ENCODE measurements around the gene TMX4. TPM values are rescaled to one million over a fixed set of nuclear protein-coding genes. Genes with fewer than 3 reads are reported as not detected.

The TMX4 gene
- total and polyA plus RNA-seq, 2 experiments from 2014 or later: 27.7 to 32.9 TPM

DNA sequence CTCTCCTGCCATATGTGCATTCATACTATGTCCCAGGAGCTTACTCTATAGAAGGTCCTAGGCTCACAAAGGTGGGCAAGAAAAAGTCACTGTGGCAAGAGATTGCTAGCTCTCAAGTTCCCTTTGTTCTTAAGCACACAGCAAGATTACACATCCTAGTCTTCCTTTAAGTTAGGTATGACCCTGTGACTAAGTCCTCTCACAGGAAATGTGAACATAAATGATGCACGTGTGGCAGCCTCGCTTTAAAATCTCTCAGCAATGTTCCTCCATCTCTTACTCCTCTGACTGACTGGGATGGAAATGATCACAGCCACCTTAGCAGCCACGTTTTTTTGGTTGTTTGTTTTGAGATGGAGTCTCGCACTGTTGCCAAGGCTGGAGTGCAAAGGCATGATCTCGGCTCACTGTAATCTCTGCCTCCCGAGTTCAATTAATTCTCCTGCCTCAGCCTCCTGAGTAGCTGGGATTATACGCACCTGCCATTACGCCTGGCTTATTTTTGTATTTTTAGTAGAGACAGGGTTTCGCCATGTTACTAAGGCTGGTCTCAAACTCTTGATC is 43.6 kb downstream of the TMX4 start:
- WGBS, 2 experiments (ENCODE audit: low coverage in 1 of 2, low lambda C conversion rate in 2 of 2, missing lambda C conversion rate in 2 of 2): 59 to 60% methylated on average over 9 of the region's 9 CpGs
- no peak overlapping the region for H2AFZ ChIP-seq
- no peaks in the 10 kb centered on the region for H3K9me3 ChIP-seq (ENCODE audit: low read depth)
- H3K27me3 ChIP-seq (replicated peaks; ENCODE audit: insufficient read depth): no peaks in the 10 kb centered on the region
- in situ Hi-C loops (cut with MboI): no loop called here
- 0 out of 2 replicates have a peak, but pooled peaks cover 12% of the 10 kb centered on the region for H3K4me1 ChIP-seq (ENCODE audit: insufficient read depth)
- H3K27ac ChIP-seq: no peak overlapping the region
- H3K79me2 ChIP-seq (ENCODE audit: insufficient read depth): no peaks in the 10 kb centered on the region
- no peaks in the 10 kb centered on the region for H3F3A ChIP-seq (ENCODE audit: insufficient read depth)
- no peaks in the 10 kb centered on the region for H4K20me1 ChIP-seq (ENCODE audit: insufficient read depth)
- peaks cover 7% of the 10 kb centered on the region; the same call in 1 of the 2 replicates for H3K36me3 ChIP-seq (ENCODE audit: low read depth)
- no peaks in the 10 kb centered on the region for H3K9me2 ChIP-seq (ENCODE audit: insufficient read depth)
- TF ChIP-seq EZH2 (IDR thresholded peaks at IDR 0.05; ENCODE audit: insufficient read depth, poor library complexity, severe bottlenecking) (no peak), EZH2phosphoT487 (IDR thresholded peaks at IDR 0.05; ENCODE audit: insufficient read depth, low read depth) (no peak)
- DNase-seq: peak; percentile 20
- H3K9ac ChIP-seq: no peak overlapping the region
- H3K4me3 ChIP-seq: no peak overlapping the region
- no peak overlapping the region for H3K4me2 ChIP-seq (ENCODE audit: unreplicated experiment)

DNA sequence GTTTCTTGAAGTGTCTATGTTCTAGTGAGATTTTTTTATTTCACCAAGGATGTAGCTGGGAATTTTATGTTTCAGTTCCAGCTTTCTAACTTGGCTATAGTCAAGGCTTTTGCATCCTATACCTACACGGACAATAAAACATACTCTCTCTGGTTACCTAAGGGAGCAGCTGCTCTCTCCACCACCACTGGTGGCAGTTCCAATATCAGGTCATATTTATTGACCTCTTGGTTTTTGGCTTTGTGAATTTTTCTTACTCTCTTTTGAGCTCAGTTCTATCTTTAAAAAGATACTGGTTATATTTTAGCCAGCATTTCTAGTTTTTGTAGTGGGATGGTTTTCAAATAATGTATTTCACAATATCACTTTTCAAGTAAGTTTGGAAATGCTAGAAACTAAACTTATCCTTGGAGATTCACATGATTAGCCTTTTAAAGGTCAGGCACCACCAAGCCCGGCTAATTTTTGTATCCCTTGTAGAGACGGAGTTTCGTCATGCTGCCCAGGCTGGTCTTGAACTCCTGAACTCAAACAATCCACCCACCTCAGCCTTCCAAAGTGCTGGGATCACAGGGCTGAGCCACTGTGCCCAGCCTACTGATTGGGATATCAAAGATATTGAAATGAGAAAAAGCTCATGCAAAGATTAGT is 44.7 kb downstream of the TMX4 start:
- in situ Hi-C loops (cut with MboI): no loop called here
- 90 to 91% methylated on average over 4 of the region's 4 CpGs for WGBS, 2 experiments (ENCODE audit: low coverage in 1 of 2, low lambda C conversion rate in 2 of 2, missing lambda C conversion rate in 2 of 2)
- TF ChIP-seq EZH2phosphoT487 (IDR thresholded peaks at IDR 0.05; ENCODE audit: insufficient read depth, low read depth): no peak
- TF ChIP-seq EZH2 (IDR thresholded peaks at IDR 0.05; ENCODE audit: insufficient read depth, poor library complexity, severe bottlenecking): no peak
- Histone ChIP-seq H3K9ac (no peak overlapping the region), H3K27me3 (replicated peaks; ENCODE audit: insufficient read depth) (no peaks in the 10 kb centered on the region), H2AFZ (no peak overlapping the region), H3K4me2 (ENCODE audit: unreplicated experiment) (no peak overlapping the region), H3K4me1 (ENCODE audit: insufficient read depth) (0 out of 2 replicates have a peak, but pooled peaks cover 12% of the 10 kb centered on the region), H3K36me3 (ENCODE audit: low read depth) (peaks cover 2% of the 10 kb centered on the region; the same call in 1 of the 2 replicates), H4K20me1 (ENCODE audit: insufficient read depth) (no peaks in the 10 kb centered on the region), H3K4me3 (no peak overlapping the region), H3K79me2 (ENCODE audit: insufficient read depth) (no peaks in the 10 kb centered on the region), H3K9me3 (ENCODE audit: low read depth) (no peaks in the 10 kb centered on the region), H3K9me2 (ENCODE audit: insufficient read depth) (no peaks in the 10 kb centered on the region), H3K27ac (no peak overlapping the region), H3F3A (ENCODE audit: insufficient read depth) (no peaks in the 10 kb centered on the region)
- no peak for DNase-seq

DNA sequence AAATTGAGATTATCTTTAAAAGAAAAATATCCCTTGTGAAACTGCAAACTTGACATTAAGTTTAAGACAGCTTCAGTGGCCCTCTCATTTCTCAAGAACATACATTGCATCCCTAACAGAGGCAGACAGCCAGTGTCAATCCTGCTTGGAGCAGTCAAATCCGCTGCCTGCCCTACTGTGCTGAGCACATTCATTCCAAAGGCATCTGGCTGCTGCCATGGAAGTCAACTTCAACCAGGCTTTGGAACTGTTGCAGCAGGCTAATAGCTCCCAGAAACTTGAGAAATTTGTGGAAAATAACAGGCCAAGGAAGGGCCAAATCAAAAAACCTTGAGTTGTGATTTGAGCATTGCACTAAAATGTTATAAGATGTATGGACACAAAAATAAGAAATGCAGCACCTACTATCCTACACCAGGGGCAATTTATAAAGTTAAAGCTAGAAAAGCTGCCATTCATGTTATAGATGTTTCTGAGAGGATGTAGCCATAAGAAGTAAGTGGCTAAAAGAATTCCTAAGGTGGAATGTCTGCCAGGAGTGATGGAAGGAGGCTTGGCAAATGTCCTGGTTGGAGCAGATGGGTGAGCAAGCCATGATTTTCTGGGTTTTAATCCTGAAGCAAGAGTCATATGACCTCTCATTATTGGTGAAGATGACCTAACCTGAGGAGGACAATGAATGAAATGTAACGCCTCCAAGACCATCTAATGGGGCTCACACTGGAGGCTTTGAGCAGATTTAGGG is 47.9 kb downstream of the TMX4 start:
- no peaks in the 10 kb centered on the region for H3K79me2 ChIP-seq (ENCODE audit: insufficient read depth)
- H4K20me1 ChIP-seq (ENCODE audit: insufficient read depth): no peaks in the 10 kb centered on the region
- no peak overlapping the region for H3K4me2 ChIP-seq (ENCODE audit: unreplicated experiment)
- H3K27ac ChIP-seq: no peak overlapping the region
- WGBS, 2 experiments (ENCODE audit: low coverage in 1 of 2, low lambda C conversion rate in 2 of 2, missing lambda C conversion rate in 2 of 2): 48 to 49% methylated on average over 2 of the region's 2 CpGs
- H3K36me3 ChIP-seq (ENCODE audit: low read depth): no peaks in the 10 kb centered on the region
- peak; percentile 47 for DNase-seq
- in situ Hi-C loops (cut with MboI): no loop called here
- peaks cover 12% of the 10 kb centered on the region; the same call in 1 of the 2 replicates for H3F3A ChIP-seq (ENCODE audit: insufficient read depth)
- no peaks in the 10 kb centered on the region for H3K9me2 ChIP-seq (ENCODE audit: insufficient read depth)
- H3K9me3 ChIP-seq (ENCODE audit: low read depth): no peaks in the 10 kb centered on the region
- H3K4me1 ChIP-seq (ENCODE audit: insufficient read depth): peaks cover 26% of the 10 kb centered on the region
- H3K9ac ChIP-seq: no peak overlapping the region
- no peak overlapping the region for H2AFZ ChIP-seq
- no peak overlapping the region for H3K4me3 ChIP-seq
- no peaks in the 10 kb centered on the region for H3K27me3 ChIP-seq (replicated peaks; ENCODE audit: insufficient read depth)
- TF ChIP-seq EZH2phosphoT487 (IDR thresholded peaks at IDR 0.05; ENCODE audit: insufficient read depth, low read depth) (no peak), EZH2 (IDR thresholded peaks at IDR 0.05; ENCODE audit: insufficient read depth, poor library complexity, severe bottlenecking) (no peak)

DNA sequence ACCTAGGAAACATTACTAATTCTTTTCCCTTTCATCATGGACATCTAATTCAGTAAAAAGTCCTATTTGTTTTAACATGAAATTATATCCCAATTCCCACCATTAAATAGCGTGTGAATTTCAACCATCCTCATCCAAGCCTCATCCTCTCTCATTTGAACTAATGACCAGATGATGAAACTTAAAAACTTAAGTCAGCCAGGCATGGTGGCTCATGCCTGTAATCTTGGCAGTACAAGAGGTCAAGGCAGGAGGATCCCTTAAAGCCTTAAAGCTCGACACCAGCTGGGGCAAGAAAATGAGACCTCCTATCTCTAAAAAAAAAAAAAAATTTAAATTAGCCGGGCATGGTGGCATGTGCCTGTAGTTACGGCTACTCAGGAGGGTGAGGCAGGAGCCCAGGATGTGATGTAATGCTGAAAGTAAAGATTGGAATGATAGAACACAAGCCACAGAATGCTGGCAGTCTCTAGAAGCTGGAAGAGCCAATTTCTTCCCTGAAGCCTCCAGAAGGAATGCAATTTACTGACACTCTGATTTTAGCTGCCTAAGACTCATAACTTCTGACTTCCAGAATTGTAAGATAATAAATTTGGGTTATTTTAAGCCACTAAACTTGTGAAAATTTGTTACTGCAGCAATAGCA is 52.2 kb downstream of the TMX4 start:
- H3K4me2 ChIP-seq (ENCODE audit: unreplicated experiment): peak overlapping the region; percentile 31
- in situ Hi-C loops (cut with MboI): no loop called here
- no peaks in the 10 kb centered on the region for H3K36me3 ChIP-seq (ENCODE audit: low read depth)
- H3F3A ChIP-seq (ENCODE audit: insufficient read depth): peaks cover 12% of the 10 kb centered on the region; the same call in 1 of the 2 replicates
- H3K79me2 ChIP-seq (ENCODE audit: insufficient read depth): no peaks in the 10 kb centered on the region
- TF ChIP-seq EZH2phosphoT487 (IDR thresholded peaks at IDR 0.05; ENCODE audit: insufficient read depth, low read depth): no peak
- TF ChIP-seq EZH2 (IDR thresholded peaks at IDR 0.05; ENCODE audit: insufficient read depth, poor library complexity, severe bottlenecking): no peak
- no peaks in the 10 kb centered on the region for H3K9me2 ChIP-seq (ENCODE audit: insufficient read depth)
- WGBS, 2 experiments (ENCODE audit: low coverage in 1 of 2, low lambda C conversion rate in 2 of 2, missing lambda C conversion rate in 2 of 2): 0 to 3% methylated on average over 4 of the region's 4 CpGs
- no peaks in the 10 kb centered on the region for H4K20me1 ChIP-seq (ENCODE audit: insufficient read depth)
- no peak overlapping the region for H3K9ac ChIP-seq
- peak overlapping the region; percentile 54 for H3K27ac ChIP-seq
- no peaks in the 10 kb centered on the region for H3K27me3 ChIP-seq (replicated peaks; ENCODE audit: insufficient read depth)
- peak; percentile 87 for DNase-seq
- H3K4me1 ChIP-seq (ENCODE audit: insufficient read depth): peaks cover 26% of the 10 kb centered on the region
- peak overlapping the region; percentile 61; the same call in 1 of the 2 replicates for H2AFZ ChIP-seq
- H3K4me3 ChIP-seq: peak overlapping the region; percentile 33
- H3K9me3 ChIP-seq (ENCODE audit: low read depth): no peaks in the 10 kb centered on the region
